HG02870 (cell line): Measurements from ENCODE around the gene TTLL8.

Experiments
- ATAC-seq: cut with Tn5 transposase; IDR thresholded peaks from one replicate; pipeline ENCODE4 v1.9.1; 2021; ENCODE audit warnings: mild to moderate bottlenecking, moderate library complexity; ENCODE audit not compliant: unreplicated experiment

TTLL8 gene

GRCh38 chr22:50083462-50084079, 25.5 kb upstream of the TTLL8 start:
- no peak for ATAC-seq

GRCh38 chr22:50082961-50083461, 24.9 kb upstream of the TTLL8 start:
- ATAC-seq: no peak

- ATAC-seq: no peak
Measured at GRCh38 chr22:50082197-50082715, 24.2 kb upstream of the TTLL8 start.

- ATAC-seq: no peak
Measured at GRCh38 chr22:50081426-50082196, 23.5 kb upstream of the TTLL8 start.

GRCh38 chr22:50080077-50080465, 22.0 kb upstream of the TTLL8 start:
- ATAC-seq: no peak

- ATAC-seq: no peak
Measured at GRCh38 chr22:50078761-50079160, 20.7 kb upstream of the TTLL8 start.

GRCh38 chr22:50078246-50078645, 20.1 kb upstream of the TTLL8 start:
- ATAC-seq: no peak

GRCh38 chr22:50076646-50077535, 18.8 kb upstream of the TTLL8 start:
- ATAC-seq: no peak

- ATAC-seq: no peak
Measured at GRCh38 chr22:50074551-50075530, 16.7 kb upstream of the TTLL8 start.

GRCh38 chr22:50074056-50074455, 16.0 kb upstream of the TTLL8 start:
- ATAC-seq: no peak

- ATAC-seq: no peak
Measured at GRCh38 chr22:50072714-50073538, 14.8 kb upstream of the TTLL8 start.

GRCh38 chr22:50072167-50072555, 14.1 kb upstream of the TTLL8 start:
- no peak for ATAC-seq

GRCh38 chr22:50071432-50072166, 13.5 kb upstream of the TTLL8 start:
- ATAC-seq: no peak

- no peak for ATAC-seq
Measured at GRCh38 chr22:50070366-50070765, 12.3 kb upstream of the TTLL8 start.

- ATAC-seq: no peak
Measured at GRCh38 chr22:50068096-50068495, 10.0 kb upstream of the TTLL8 start.

GRCh38 chr22:50067244-50067643, 9.1 kb upstream of the TTLL8 start:
- ATAC-seq: no peak

- ATAC-seq: no peak
Measured at GRCh38 chr22:50064453-50064852, 6.4 kb upstream of the TTLL8 start.

- ATAC-seq: no peak
Measured at GRCh38 chr22:50063589-50064393, 5.7 kb upstream of the TTLL8 start.
